EH (cell line): ENCODE results near the gene NCOA3.
A peak's percentile ranks its signal among the peaks of the same experiment; 100 is the strongest.

Experiments
- DNase-seq: peaks from one replicate; pipeline ENCODE4 v3.0.0-alpha.2; 2015; ENCODE audit warnings: low read depth

NCOA3 gene

DNA sequence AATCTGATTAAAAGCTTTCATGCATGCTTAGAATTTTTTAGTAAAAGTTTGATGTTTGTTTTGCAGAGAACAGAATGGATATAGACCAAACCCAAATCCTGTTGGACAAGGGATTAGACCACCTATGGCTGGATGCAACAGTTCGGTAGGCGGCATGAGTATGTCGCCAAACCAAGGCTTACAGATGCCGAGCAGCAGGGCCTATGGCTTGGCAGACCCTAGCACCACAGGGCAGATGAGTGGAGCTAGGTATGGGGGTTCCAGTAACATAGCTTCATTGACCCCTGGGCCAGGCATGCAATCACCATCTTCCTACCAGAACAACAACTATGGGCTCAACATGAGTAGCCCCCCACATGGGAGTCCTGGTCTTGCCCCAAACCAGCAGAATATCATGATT is 133.6 kb downstream of the NCOA3 start:
- no peak for DNase-seq

DNA sequence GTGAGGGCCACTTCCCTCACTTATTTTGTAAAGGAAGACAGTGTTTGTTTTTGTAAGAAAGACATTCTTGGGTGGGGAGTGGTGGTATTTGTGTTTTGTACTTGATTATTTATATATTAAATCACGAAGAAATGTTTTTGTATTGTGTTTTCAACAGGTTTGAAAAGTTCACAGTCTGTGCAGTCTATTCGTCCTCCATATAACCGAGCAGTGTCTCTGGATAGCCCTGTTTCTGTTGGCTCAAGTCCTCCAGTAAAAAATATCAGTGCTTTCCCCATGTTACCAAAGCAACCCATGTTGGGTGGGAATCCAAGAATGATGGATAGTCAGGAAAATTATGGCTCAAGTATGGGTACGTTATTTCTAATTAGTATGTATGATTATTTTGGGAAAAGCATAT is 137.2 kb downstream of the NCOA3 start:
- DNase-seq, result no peak

GRCh38 chr20:47642118-47642517 is 140.4 kb downstream of the NCOA3 start:
- no peak for DNase-seq

DNA sequence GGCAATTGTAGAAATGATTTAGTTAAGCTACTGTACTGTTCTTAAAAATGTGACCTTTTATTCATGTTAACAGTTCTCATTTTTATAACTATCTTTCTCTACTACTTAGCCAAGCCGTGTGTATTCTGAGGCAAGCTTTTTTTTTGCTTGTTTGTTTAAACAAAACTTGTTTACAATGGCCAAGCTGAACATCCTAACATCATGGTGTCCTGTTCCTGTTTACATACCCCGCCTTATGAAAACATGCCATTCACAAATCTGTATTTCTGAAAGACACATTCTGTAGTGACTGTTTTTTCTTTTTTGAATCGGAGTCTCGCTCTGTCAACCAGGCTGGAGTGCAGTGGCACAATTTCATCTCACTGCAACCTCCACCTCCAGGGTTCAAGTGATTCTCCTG is 140.9 kb downstream of the NCOA3 start:
- DNase-seq, result no peak

DNA sequence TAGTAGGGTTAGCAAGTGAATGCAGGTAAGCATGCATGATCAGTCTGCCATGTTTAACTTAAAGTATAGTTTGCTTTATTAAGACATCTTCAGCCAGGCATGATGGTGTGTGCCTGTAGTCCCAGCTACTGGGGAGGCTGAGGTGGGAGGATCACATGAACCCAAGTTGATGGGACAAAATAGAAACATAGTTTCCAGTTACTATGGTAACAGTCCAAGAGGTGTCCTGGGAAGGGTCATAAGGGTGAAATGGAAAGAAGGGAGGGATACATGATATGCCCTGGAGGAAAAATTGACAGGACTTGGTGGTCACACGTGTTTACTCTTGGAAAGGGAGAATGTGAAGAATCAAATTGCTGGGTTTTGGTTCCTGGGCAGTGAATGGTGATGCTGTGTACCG is 143.9 kb downstream of the NCOA3 start:
- DNase-seq, result no peak

DNA sequence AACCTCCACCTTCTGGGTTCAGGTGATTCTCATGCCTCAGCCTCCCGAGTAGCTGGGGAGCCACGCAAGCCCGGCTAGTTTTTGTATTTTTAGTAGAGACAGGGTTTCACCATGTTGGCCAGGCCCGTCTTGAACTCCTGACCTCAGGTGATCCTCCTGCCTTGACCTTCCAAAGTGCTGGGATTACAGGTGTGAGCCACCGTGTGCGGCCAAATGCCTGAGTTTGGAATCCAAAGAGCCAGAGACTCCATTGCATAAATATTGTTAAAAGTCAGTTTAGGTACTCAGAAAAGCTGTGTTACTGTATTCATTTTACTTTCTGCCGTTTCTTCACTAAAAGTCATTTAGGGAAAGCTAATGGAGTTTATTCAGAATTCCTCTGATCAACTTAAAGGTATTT is 146.3 kb downstream of the NCOA3 start:
- no peak for DNase-seq

- DNase-seq, result no peak
Observed at GRCh38 chr20:47648943-47649342, 147.3 kb downstream of the NCOA3 start.

DNA sequence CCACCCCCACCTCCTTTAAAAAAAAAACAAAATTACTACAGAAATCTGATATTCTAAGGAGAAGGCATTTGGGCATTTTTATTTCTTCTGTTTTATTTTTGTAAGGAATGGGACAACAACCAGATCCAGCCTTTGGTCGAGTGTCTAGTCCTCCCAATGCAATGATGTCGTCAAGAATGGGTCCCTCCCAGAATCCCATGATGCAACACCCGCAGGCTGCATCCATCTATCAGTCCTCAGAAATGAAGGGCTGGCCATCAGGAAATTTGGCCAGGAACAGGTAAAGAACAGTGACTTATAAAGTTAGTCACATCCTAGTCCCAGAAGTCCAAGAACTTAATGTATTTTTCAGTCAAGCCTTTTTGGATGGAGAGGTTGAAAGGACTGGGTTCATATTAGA is 150.6 kb downstream of the NCOA3 start:
- DNase-seq, result no peak

- no peak for DNase-seq
Observed at GRCh38 chr20:47652794-47653193, 151.1 kb downstream of the NCOA3 start.

DNA sequence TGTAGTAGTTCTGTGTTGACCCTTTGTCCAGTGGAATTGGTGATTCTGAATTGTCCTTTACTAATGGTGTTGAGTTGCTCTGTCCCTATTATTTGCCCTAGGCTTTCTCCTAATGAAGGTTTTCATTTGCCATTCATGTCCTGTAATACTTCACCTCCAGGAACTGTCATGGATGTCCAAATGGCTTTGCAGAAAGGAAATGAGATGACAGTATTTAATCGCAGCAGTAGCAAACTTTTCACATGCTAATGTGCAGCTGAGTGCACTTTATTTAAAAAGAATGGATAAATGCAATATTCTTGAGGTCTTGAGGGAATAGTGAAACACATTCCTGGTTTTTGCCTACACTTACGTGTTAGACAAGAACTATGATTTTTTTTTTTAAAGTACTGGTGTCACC is 152.2 kb downstream of the NCOA3 start:
- DNase-seq, result no peak

DNA sequence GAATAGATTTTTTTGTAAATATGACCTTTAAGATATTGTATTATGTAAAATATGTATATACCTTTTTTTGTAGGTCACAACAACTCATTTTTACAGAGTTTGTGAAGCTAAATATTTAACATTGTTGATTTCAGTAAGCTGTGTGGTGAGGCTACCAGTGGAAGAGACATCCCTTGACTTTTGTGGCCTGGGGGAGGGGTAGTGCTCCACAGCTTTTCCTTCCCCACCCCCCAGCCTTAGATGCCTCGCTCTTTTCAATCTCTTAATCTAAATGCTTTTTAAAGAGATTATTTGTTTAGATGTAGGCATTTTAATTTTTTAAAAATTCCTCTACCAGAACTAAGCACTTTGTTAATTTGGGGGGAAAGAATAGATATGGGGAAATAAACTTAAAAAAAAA is 152.7 kb downstream of the NCOA3 start:
- DNase-seq, result no peak

DNA sequence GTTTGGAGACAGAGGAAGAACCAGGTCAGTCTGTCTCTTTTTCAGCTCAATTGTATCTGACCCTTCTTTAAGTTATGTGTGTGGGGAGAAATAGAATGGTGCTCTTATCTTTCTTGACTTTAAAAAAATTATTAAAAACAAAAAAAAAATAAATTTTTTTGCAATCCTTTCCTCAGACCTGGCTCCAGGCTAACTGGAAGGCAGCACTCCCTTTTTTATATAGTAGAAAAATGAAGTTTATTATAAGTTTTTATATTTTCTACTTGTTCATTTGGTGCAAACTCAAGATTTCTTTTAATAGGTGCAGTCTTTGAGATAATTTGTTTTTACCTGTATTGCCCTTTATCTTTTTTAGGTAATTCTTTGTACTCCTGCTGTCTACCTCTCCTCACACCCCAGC is 153.9 kb downstream of the NCOA3 start:
- DNase-seq, result no peak

- no peak for DNase-seq
Observed at GRCh38 chr20:47656318-47656717, 154.6 kb downstream of the NCOA3 start.

GRCh38 chr20:47659904-47660601 is 158.4 kb downstream of the NCOA3 start:
- DNase-seq, result no peak

DNA sequence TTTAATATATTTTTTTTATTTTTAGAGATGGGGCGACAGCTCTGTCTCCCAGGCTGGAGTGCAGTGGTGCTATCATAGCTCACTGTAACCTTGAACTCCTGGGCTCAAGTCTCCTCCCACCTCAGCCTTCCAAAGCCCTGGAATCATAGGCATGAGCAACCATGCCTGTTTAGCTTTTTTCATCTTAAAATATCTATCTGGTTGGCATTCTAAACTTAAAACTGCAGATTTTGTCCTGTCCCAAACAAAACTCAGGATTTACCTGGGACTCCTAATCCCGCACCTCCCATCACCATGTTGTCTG is 158.9 kb downstream of the NCOA3 start:
- no peak for DNase-seq

DNA sequence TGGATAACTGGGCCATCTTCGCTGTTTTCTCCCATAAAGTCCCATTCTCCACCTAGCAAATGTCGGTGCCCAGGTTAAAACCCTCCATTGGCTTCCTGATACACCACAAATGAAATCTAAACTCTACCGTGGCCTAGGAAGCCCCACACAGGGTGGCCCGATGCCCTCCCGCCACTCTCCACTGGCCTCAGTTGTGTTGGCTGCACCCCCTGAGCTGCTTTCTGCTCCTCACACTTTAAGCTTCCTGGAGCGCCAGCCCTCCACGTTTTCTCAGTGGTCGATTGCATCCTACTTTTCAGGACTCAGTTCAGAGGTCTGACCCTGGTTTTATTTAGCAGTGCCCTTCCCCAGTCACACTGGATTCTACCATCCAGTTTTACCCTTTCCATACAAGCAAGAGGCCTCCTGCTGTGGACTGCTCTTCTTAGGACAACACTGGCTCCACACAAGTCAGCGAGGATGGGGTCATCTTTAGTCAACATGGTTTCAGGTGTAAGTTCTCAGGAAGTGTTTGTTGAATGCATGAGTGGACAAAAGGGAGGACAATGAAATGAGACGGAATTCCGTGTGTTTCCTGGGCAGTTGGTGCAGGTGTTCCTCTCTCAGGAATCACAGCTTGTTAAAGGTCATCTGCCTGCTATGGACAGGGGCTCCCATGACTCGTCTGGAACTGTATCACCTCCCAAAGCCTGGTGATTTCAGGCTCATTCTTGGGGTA is 159.5 kb downstream of the NCOA3 start:
- no peak for DNase-seq

DNA sequence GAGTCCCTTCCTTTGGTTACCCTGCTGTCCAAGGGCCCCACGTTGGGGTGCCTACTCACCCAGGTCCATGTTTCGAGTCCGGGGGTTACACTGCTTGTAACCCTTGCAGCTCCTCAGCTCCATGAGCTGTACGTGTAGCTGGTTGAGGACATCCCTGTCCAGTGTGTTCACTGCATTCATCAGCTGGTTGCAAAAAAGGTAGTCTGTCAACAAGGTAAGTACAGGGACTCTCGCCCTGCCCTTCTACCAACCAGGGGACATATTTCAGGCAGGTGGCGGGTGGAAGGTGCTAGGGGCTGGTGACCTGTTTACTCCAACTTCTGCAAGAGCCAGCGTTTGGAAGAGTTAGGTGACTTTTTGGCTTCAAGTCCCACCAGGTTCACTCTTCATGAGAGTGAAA is 160.0 kb downstream of the NCOA3 start:
- no peak for DNase-seq

- no peak for DNase-seq
Observed at GRCh38 chr20:47662483-47663353, 161.0 kb downstream of the NCOA3 start.

DNA sequence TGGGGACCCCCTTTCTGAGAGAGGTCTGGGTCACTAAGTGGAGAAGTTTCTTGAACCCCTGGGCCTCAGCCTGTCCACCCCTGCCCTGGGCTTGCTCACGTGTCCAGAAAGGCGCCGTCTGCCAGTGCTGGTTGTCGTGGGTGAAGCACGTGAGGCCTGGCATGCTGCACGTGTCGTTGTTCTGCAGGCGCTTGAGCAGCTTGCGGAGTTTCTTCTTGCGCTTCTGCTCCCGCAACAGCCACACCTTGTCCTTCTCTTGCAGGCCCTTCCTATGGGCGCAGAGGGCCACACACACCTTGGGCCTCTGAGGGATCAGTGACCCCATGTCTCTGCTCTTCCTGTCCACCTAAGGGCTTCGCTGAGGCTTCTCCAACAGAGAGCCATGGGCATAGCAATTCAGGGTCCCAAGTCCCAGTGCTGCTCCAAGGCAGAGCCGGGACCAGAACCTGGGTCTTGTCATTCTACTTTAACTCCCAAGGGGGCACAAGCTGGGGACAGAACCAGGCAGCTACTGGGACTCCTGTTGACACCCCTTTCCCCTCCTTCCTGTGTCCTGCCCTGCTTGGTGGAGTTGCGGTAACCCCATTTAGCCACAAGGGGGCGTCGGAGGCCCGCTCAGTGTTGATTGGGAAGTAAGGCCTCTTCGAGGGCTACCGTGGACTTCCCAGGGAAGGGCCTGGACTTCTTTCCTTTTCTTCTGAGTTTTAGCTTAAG is 161.8 kb downstream of the NCOA3 start:
- peak; percentile 81 for DNase-seq

GRCh38 chr20:47664068-47664437 is 162.4 kb downstream of the NCOA3 start:
- DNase-seq, result no peak

DNA sequence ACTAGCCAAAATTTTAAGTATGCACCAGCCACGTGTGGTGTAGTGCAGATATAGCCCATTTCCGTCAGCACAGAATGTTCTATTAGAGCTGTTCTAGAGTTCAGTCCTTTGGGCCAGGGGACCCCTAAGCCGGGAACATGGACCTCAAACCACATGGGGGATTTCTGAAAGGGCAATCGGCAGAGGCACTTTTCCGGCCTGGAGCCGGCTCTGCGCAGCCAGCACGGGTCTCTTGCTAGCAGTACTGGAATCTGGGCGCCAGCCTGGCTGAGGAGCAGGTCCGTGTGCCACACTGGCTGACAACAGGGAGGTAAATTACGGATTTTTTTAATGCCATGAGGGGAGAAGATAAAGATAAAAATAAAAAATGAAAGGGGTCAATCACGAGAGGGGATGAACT is 163.1 kb downstream of the NCOA3 start:
- DNase-seq, result no peak

DNA sequence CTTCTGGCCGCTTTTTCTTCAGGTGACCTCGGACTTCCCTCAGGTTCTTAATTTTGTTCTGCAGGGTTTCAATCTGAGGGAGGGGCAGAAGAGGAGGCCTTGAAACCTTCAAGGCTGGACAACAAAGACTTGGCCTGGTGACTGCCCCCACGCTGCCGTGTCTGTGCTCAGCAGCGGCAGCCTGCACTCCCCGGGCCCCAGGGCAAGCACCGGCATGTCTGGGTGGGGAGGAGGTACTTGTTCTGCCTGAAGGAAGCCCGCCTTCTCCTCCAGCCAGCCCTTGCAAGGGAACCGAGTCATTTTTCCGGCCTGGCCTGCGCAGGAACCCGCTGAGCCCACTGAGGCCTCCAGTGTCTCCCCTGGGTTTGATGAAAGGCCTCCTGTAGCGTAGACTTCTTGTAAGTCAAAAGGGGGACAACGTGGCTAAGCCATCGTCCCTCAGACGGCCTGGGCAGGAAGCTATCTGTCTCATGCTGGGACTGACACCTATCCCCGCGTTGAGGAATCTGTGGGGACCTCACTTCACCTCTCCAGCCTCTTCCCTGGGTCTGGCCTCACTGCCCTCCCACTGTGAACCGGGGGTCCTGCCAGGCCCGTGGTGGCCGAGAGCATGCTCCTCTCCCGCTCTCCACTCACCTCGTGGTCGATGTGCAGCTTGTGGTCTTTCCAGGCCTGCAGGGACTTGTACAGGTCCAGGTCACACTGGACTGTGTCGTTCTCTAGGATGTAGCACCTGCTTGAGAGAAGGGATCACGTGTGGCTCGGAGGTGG is 163.7 kb downstream of the NCOA3 start:
- DNase-seq, result no peak
